ENCODE data around the gene SLC2A5. TPM values are rescaled to one million over a fixed set of nuclear protein-coding genes. Genes with fewer than 3 reads are reported as not detected.

Gene SLC2A5
- total and polyA plus RNA-seq, 9 of the 15 experiments (the other 6 are each of a cell fraction or from before 2014, with no cell fraction given) = 0.08 TPM; not detected in 8

GRCh38 chr1:9013819-9014218, 55.6 kb downstream of the SLC2A5 start:
- no peak overlapping the region for H3K4me3 ChIP-seq
- WGBS (ENCODE audit: insufficient coverage, low coverage, missing lambda C conversion rate) = 4% methylated on average over 8 of the region's 8 CpGs
- no peak overlapping the region for H3K27ac ChIP-seq (ENCODE audit: extremely low read depth, low read depth, low read length)
- TF ChIP-seq NFIC (IDR thresholded peaks at IDR 0.05) (peak; percentile 85), WHSC1 (IDR thresholded peaks at IDR 0.05; ENCODE audit: low read length) (no peak)
- H3K9me3 ChIP-seq (replicated peaks; ENCODE audit: control insufficient read depth, insufficient read depth, low read depth, low read length) = no peaks in the 10 kb centered on the region
- no TSS peak for BruUV-seq (replicated peaks)
- ChIA-PET POLR2A (interaction anchor here (0.6 to 1.3 kb wide), 2 partner anchors 9 to 57 kb away, joined by 4 to 5 read pairs; no protein-coding TSS in a partner anchor), CTCF (ENCODE audit: low intra/inter-chr PET ratio) (no interaction called here)
- H3K4me1 ChIP-seq (replicated peaks in 1 of 2; ENCODE audit: control insufficient read depth in 2 of 2, insufficient read depth in 2 of 2, low read length in 2 of 2) = peaks cover 0 to 7% of the 10 kb centered on the region in 2 experiments; a peak in 1 of 5 replicates
- intact Hi-C loops (cut with micrococcal nuclease) (no loop called here), in situ Hi-C loops (cut with MboI) (loop anchor here (10.0 kb wide), 1 partner anchor 181 kb away; no protein-coding TSS in a partner anchor)
- H2AFZ ChIP-seq (ENCODE audit: low read depth, low read length) = no peak overlapping the region
- no peak overlapping the region for H3K9ac ChIP-seq (ENCODE audit: insufficient read depth in 1 of 2, low read depth in 2 of 2, low read length in 2 of 2)
- no peak for ATAC-seq
- H3K9me1 ChIP-seq (ENCODE audit: control insufficient read depth, insufficient read depth, low read length) = no peaks in the 10 kb centered on the region
- peaks cover 10% of the 10 kb centered on the region; the same call in 1 of the 2 replicates for H4K20me1 ChIP-seq (replicated peaks; ENCODE audit: control insufficient read depth, insufficient read depth, low read length)
- no peak for FAIRE-seq
- H3K79me2 ChIP-seq (ENCODE audit: control insufficient read depth, insufficient read depth, low read length) = no peaks in the 10 kb centered on the region
- H3K4me2 ChIP-seq (ENCODE audit: insufficient read depth, low read length) = no peak overlapping the region
- no peak for DNase-seq (ENCODE audit: extremely low read depth in 1 of 4, low spot score in 3 of 4)
- no peaks in the 10 kb centered on the region for H3K36me3 ChIP-seq (ENCODE audit: control insufficient read depth, insufficient read depth, low read length)
- H3K27me3 ChIP-seq (ENCODE audit: control insufficient read depth in 2 of 2, insufficient read depth in 2 of 2, low read length in 2 of 2) = peaks cover 66 to 90% of the 10 kb centered on the region in 2 experiments

DNA sequence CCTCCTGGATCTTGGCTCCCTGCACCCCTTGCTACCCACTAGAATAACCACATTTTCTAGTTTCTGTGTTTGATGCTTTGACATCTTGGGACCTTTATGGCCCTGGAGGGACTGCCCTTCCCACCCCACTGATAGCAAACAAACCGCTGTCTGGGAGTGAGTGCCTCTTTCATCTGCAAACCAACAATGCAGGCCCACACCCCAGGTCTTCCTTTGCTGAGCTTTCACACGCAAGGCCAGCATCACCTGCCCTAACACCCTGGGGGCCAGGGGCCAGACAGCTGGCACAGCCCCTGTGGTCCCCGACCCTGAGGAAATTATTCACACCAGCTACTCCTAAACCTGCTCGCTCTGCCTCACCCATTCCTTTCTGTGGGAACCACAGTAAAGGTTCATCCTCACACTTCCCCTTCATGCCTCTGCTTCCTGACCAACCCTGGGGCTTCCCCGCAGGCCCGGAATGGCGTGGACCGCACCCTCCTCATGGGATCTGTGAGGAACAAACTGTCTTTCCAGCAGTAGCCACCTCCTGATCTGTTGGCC, 58.6 kb downstream of the SLC2A5 start:
- Histone ChIP-seq H4K20me1 (replicated peaks; ENCODE audit: control insufficient read depth, insufficient read depth, low read length) (peaks cover 10% of the 10 kb centered on the region; the same call in 1 of the 2 replicates), H3K4me3 (no peak overlapping the region), H3K9me3 (replicated peaks; ENCODE audit: control insufficient read depth, insufficient read depth, low read depth, low read length) (no peaks in the 10 kb centered on the region), H3K9me1 (ENCODE audit: control insufficient read depth, insufficient read depth, low read length) (no peaks in the 10 kb centered on the region), H3K36me3 (ENCODE audit: control insufficient read depth, insufficient read depth, low read length) (no peaks in the 10 kb centered on the region), H3K79me2 (ENCODE audit: control insufficient read depth, insufficient read depth, low read length) (no peaks in the 10 kb centered on the region), H3K4me1 (replicated peaks in 1 of 2; ENCODE audit: control insufficient read depth in 2 of 2, insufficient read depth in 2 of 2, low read length in 2 of 2) (peaks cover 0 to 7% of the 10 kb centered on the region in 2 experiments; a peak in 1 of 5 replicates), H3K4me2 (ENCODE audit: insufficient read depth, low read length) (no peak overlapping the region), H3K9ac (ENCODE audit: insufficient read depth in 1 of 2, low read depth in 2 of 2, low read length in 2 of 2) (no peak overlapping the region), H2AFZ (ENCODE audit: low read depth, low read length) (no peak overlapping the region), H3K27me3 (ENCODE audit: control insufficient read depth in 2 of 2, insufficient read depth in 2 of 2, low read length in 2 of 2) (peaks cover 56 to 90% of the 10 kb centered on the region in 2 experiments), H3K27ac (ENCODE audit: extremely low read depth, low read depth, low read length) (no peak overlapping the region)
- BruUV-seq (replicated peaks) = no TSS peak
- in situ Hi-C loops (cut with MboI) = loop anchor here (10.0 kb wide), 1 partner anchor 184 kb away; no protein-coding TSS in a partner anchor
- intact Hi-C loops (cut with micrococcal nuclease) = loop anchor here (2.0 kb wide), 1 partner anchor 90 kb away; no protein-coding TSS in a partner anchor
- FAIRE-seq (no peak), DNase-seq (ENCODE audit: extremely low read depth in 1 of 4, low spot score in 3 of 4) (no peak), ATAC-seq (no peak)
- WGBS (ENCODE audit: insufficient coverage, low coverage, missing lambda C conversion rate) = 3% methylated on average over 8 of the region's 8 CpGs
- POLR2A ChIA-PET = interaction anchor here (0.6 to 1.0 kb wide), 4 partner anchors 12 to 154 kb away, joined by 3 read pairs; no protein-coding TSS in a partner anchor
- CTCF ChIA-PET (ENCODE audit: low intra/inter-chr PET ratio) = interaction anchor here (1.3 kb wide), 1 partner anchor 186 kb away, joined by 4 read pairs; no protein-coding TSS in a partner anchor
- TF ChIP-seq TCF7 (IDR thresholded peaks at IDR 0.05; ENCODE audit: borderline replicate concordance) (no peak), ZNF217 (CRISPR knock-in tag; IDR thresholded peaks at IDR 0.05) (no peak), ZNF354B (CRISPR knock-in tag; IDR thresholded peaks at IDR 0.05) (no peak), TAF9B (IDR thresholded peaks at IDR 0.05; ENCODE audit: partially characterized antibody) (no peak), ZNF76 (CRISPR knock-in tag; IDR thresholded peaks at IDR 0.05; ENCODE audit: borderline replicate concordance) (no peak), ETS2 (tag; IDR thresholded peaks at IDR 0.05; ENCODE audit: borderline replicate concordance, poor library complexity, severe bottlenecking) (no peak), MITF (IDR thresholded peaks at IDR 0.05) (no peak)
- TF ChIP-seq, protein P1, sequence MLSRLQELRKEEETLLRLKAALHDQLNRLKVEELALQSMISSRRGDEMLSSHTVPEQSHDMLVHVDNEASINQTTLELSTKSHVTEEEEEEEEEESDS (CRISPR knock-in tag; IDR thresholded peaks at IDR 0.05) = no peak
- TF ChIP-seq, protein P2, sequence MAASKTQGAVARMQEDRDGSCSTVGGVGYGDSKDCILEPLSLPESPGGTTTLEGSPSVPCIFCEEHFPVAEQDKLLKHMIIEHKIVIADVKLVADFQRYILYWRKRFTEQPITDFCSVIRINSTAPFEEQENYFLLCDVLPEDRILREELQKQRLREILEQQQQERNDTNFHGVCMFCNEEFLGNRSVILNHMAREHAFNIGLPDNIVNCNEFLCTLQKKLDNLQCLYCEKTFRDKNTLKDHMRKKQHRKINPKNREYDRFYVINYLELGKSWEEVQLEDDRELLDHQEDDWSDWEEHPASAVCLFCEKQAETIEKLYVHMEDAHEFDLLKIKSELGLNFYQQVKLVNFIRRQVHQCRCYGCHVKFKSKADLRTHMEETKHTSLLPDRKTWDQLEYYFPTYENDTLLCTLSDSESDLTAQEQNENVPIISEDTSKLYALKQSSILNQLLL (CRISPR knock-in tag; IDR thresholded peaks at IDR 0.05; ENCODE audit: borderline replicate concordance) = no peak
